ENCODE data around the gene TYMP.

Gene TYMP

DNA sequence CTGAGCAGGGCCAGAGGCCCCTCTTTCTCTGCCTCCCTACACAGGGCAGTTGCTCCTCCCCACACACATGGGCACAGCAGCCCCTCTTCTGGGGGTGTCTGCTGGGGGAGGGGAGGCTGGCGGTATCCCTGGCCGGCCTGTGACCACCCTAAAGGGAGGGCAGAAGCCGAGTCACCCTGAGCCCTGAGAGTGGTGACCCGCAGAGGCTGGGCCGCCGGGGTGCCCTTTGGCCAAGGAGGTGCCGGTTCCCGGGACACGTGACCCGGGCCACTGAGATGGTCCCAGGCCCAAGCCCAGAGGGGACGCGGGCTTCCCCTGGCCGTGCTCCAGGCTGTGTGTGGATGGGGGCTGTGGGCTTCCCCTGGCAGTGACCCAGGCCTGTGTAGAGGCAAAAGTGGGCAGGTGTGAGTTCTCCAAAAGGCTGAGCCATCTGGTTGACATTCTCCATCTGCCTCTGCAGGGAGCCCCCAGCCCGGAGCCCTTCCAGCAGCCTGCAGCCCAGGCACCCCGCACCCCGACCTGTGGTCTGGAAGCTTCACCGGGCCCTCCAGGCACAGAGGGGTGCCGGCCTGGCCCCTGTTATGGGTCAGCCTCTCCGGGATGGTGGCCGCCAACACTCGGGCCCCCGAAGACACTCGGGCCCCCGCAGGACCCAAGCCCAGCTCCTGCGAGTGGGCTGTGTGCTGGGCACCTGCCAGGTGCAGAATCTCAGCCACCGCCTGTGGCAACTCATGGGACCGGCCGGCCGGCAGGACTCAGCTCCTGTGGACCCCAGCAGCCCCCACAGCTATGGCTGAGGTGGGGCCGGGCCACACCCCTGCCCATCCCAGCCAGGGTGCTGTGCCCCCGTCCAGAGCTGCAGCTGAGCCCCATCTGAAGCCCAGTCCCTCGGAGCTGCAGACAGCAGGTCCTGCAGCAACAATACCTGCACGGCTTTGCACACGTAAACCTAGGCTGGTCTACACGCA lies 47.4 kb downstream of the TYMP start:
- no peak for DNase-seq

- no peak for DNase-seq
These were observed 48.2 kb downstream of the TYMP start, which contains the start of gene ADM2 for GRCh38 chr22:50481440-50482106. TSS of gene ADM2 (plus strand) at chr22:50481543. CDS start at chr22:50481848, 305 bp downstream.

GRCh38 chr22:50481045-50481439 lies 48.8 kb downstream of the TYMP start:
- DNase-seq: no peak

- DNase-seq: no peak
These were observed 50.1 kb downstream of the TYMP start for GRCh38 chr22:50479721-50480120.

- no peak for DNase-seq
These were observed 51.9 kb downstream of the TYMP start for GRCh38 chr22:50477923-50478322.

DNA sequence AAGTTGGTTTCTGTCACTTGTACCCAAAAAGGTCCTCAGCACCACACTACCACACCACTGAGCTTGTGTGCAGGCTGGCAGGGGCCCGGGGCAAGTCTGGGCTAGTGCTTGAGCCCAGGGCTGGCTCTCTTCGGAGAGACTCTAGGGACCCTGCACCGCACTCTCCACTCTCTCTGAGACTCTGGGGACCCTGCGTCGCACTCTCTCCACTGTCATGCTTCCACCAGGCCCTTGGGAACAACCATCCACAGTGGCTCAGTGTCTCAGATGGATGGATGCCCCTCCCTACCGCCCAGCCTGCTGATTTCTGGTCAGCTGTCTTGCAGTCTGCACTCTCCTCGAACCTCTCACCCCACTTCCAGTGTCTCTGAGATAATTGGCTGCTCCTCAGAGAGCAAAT lies 52.9 kb downstream of the TYMP start:
- no peak for DNase-seq
